Inflammatory macrophage treated with lipopolysaccharide for 1 hour (primary cell): ENCODE results near the gene OR10T2.
"Not testable (repeated sequence)": the region's sequence is repeated elsewhere in the genome, so short reads cannot be mapped to it uniquely, and the experiment has no call there.

ENCODE experiments used
- DNase-seq, 2 donors: peaks; one replicate each; pipeline ENCODE4 v3.0.0-alpha.2; 2020 to 2022

Gene OR10T2

DNA sequence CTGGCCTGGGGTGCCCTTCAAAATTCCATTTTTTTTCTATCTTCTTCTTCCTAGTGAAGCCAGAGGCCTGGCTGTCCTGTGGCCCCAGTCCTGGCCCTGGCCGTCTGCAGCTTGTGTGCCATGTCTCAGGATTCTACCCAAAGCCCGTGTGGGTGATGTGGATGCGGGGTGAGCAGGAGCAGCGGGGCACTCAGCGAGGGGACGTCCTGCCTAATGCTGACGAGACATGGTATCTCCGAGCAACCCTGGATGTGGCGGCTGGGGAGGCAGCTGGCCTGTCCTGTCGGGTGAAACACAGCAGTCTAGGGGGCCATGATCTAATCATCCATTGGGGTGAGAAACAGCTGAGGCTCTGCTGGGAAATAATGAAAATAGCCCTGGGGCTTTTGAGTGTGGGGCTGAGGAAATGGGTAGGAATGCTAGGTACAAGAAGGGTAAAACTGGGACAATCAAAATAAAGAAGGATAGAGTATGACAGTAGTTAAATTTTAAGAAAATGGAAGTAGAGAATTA, 43.4 kb downstream of the OR10T2 start:
- DNase-seq = no peak

GRCh38 chr1:158354255-158354654, 45.0 kb downstream of the OR10T2 start:
- DNase-seq = peak; percentile 26 to 38

- DNase-seq = peak; percentile 54 to 55
Measured at GRCh38 chr1:158353303-158354075, 45.8 kb downstream of the OR10T2 start, which contains the start of gene CD1E. TSS of gene CD1E (plus strand) at chr1:158353894. CDS start at chr1:158353989, 95 bp downstream.

DNA sequence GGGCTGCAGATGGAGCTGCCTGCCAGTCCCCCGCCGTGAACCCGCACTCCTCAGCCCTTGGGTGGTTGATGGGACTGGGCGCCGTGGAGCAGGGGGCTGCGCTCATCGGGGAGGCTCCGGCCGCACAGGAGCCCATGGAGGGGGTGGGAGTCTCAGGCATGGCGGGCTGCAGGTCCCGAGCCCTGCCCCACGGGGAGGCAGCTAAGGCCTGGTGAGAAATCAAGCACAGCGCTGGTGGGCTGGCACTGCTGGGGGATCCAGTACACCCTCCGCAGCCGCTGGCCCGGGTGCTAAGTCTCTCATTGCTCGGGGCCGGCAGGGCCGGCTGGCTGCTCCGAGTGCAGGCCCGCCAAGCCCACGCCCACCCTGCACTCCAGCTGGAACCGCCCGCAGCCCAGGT, 50.3 kb downstream of the OR10T2 start:
- DNase-seq = not testable (repeated sequence)
